GM15510 (cell line): ENCODE measurements around the gene PHF24.

Experiments used
- POLR2A ChIP-seq: IDR thresholded peaks from 3 replicates; pipeline ENCODE4 v1.6.1; 2011; ENCODE audit warnings: borderline replicate concordance; ENCODE audit not compliant: insufficient read length; ENCODE audit errors: extremely low read depth

Gene PHF24

GRCh38 chr9:34974664-34975063, 16.6 kb downstream of the PHF24 start:
- TF ChIP-seq POLR2A: no peak

- no peak for TF ChIP-seq POLR2A
These were observed 18.4 kb downstream of the PHF24 start for GRCh38 chr9:34976441-34976840.

GRCh38 chr9:34976992-34977391, 18.9 kb downstream of the PHF24 start:
- no peak for TF ChIP-seq POLR2A

GRCh38 chr9:34980181-34980761, 22.2 kb downstream of the PHF24 start:
- no peak for TF ChIP-seq POLR2A

GRCh38 chr9:34982361-34982760, 24.3 kb downstream of the PHF24 start:
- no peak for TF ChIP-seq POLR2A

GRCh38 chr9:34983209-34983608, 25.1 kb downstream of the PHF24 start:
- no peak for TF ChIP-seq POLR2A

GRCh38 chr9:34984049-34984448, 26.0 kb downstream of the PHF24 start:
- no peak for TF ChIP-seq POLR2A

GRCh38 chr9:34985311-34985899, 27.3 kb downstream of the PHF24 start:
- TF ChIP-seq POLR2A: no peak

- TF ChIP-seq POLR2A: no peak
These were observed 28.5 kb downstream of the PHF24 start for GRCh38 chr9:34986540-34987047.

GRCh38 chr9:34987160-34987901, 29.2 kb downstream of the PHF24 start:
- no peak for TF ChIP-seq POLR2A

- TF ChIP-seq POLR2A: no peak
These were observed 30.3 kb downstream of the PHF24 start for GRCh38 chr9:34988218-34989002.

- peak; percentile 61 for TF ChIP-seq POLR2A
These were observed 31.2 kb downstream of the PHF24 start, which contains the start of gene DNAJB5 for GRCh38 chr9:34989003-34989945. DNAJB5 (plus strand) TSS chr9:34989745; CDS start chr9:34990631, 886 bp downstream.

- no peak for TF ChIP-seq POLR2A
These were observed 32.0 kb downstream of the PHF24 start for GRCh38 chr9:34989946-34990635.
